Psoas muscle (tissue), 8 donors: ENCODE results near the gene KRTCAP2. TPM values are rescaled to one million over a fixed set of nuclear protein-coding genes. Genes with fewer than 3 reads are reported as not detected.
"Not testable (repeated sequence)": the region's sequence is repeated elsewhere in the genome, so short reads cannot be mapped to it uniquely, and the experiment has no call there.

ENCODE experiments used
- ATAC-seq, 4 donors: fragments of 200-7000 bp; cut with Tn5 transposase; one replicate each; pipeline ENCODE4 v1.9.1; 2020; ENCODE audit warnings: moderate library complexity in 3 of 4, mild to moderate bottlenecking in 2 of 4
- DNase-seq, 2 donors: peaks; one replicate each; pipeline ENCODE4 v3.0.0-alpha.2; 2020
- H3K27ac ChIP-seq: fragments of 200-600 bp; one replicate; pipeline ENCODE4 v1.8.0; 2022
- H3K27me3 ChIP-seq, 3 donors: fragments of 200-600 bp in 1 of 3; one replicate each; pipeline versions ENCODE4 v1.6.1 to v1.8.0; 2013 to 2022; ENCODE audit warnings: low read length in 2 of 3, mild to moderate bottlenecking in 2 of 3, moderate library complexity in 1 of 3; ENCODE audit not compliant: insufficient read depth in 3 of 3
- H3K36me3 ChIP-seq, 2 donors: fragments of 200-600 bp in 1 of 2; one replicate each; pipeline versions ENCODE4 v1.6.1 to v1.8.0; 2013 to 2022; ENCODE audit warnings: low read depth in 1 of 2, mild to moderate bottlenecking in 1 of 2, moderate library complexity in 1 of 2; ENCODE audit not compliant: insufficient read depth in 1 of 2
- H3K4me1 ChIP-seq: fragments of 200-600 bp; one replicate; pipeline ENCODE4 v1.8.0; 2022
- H3K4me3 ChIP-seq: fragments of 200-600 bp; one replicate; pipeline ENCODE4 v1.8.0; 2022; ENCODE audit warnings: mild to moderate bottlenecking
- H3K9me3 ChIP-seq: fragments of 200-600 bp; one replicate; pipeline ENCODE4 v1.8.0; 2022
- WGBS, 3 donors: extraction: QIAGEN DNeasy Blood & Tissue Kit; methylation state at CpG; one replicate each; pipeline versions ENCODE4 v1.1.6 to v1.1.7; 2013; 5-methylcytosine and 5-hydroxymethylcytosine counted together
- intact Hi-C, 2 donors: fragments of 100-400 bp; cut with DNase I; formaldehyde crosslinking; loops; one replicate each; pipeline versions ENCODE4 v1.11.0 to v1.14.2; 2022
- polyA plus RNA-seq, 3 donors: library from polyadenylated mRNA; stranded (reverse); fragments of 200-250 nt; gene quantifications; one replicate each; pipeline ENCODE4 v1.2.3, GENCODE V29; 2013
- total RNA-seq, 4 donors: library from RNA; stranded (reverse); fragmentation: NEBNext Ultra II Directional in 2 of 4; extraction: Animal tissue kit (Norgen Biotek cat#: 25700) in 2 of 4; gene quantifications; one replicate each; pipeline versions ENCODE4 v1.2.1 to v1.2.4, GENCODE V29; 2021 to 2023
- TF ChIP-seq, protein P1 (sequence below): fragments of 200-600 bp; IDR thresholded peaks from one replicate; pipeline ENCODE4 v1.8.0; 2022; ENCODE audit warnings: antibody characterized with exemption
- donor health status: healthy with polysubstance abuse.
- donor health status: DM: no; HTN: no; CAD: no; lungs with moderate emphysema.
- donor health status: Bipolar disorder and iron deficiency.
- donor health status: healthy.
- donor health status: DM: yes; HTN: yes; CAD: no.
- donor health status: DM: no; HTN: no; CAD: no.
- donor health status: DM: no; HTN: no; CAD: no.
- donor health status: DM: yes; HTN: yes; CAD: no.

The KRTCAP2 gene
- total and polyA plus RNA-seq, 7 donors: 115 to 171 (median 137) TPM

- WGBS, 3 donors: 60 to 74% (median 67%) methylated on average over 20 of the region's 20 CpGs
- TF ChIP-seq, protein P1, sequence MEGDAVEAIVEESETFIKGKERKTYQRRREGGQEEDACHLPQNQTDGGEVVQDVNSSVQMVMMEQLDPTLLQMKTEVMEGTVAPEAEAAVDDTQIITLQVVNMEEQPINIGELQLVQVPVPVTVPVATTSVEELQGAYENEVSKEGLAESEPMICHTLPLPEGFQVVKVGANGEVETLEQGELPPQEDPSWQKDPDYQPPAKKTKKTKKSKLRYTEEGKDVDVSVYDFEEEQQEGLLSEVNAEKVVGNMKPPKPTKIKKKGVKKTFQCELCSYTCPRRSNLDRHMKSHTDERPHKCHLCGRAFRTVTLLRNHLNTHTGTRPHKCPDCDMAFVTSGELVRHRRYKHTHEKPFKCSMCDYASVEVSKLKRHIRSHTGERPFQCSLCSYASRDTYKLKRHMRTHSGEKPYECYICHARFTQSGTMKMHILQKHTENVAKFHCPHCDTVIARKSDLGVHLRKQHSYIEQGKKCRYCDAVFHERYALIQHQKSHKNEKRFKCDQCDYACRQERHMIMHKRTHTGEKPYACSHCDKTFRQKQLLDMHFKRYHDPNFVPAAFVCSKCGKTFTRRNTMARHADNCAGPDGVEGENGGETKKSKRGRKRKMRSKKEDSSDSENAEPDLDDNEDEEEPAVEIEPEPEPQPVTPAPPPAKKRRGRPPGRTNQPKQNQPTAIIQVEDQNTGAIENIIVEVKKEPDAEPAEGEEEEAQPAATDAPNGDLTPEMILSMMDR: no peak
- Histone ChIP-seq H3K36me3 (no peaks in the 10 kb centered on the region), H3K27me3 (no peaks in the 10 kb centered on the region), H3K4me1 (peaks cover 21% of the 10 kb centered on the region), H3K4me3 (no peak overlapping the region), H3K27ac (peak overlapping the region; percentile 71), H3K9me3 (no peaks in the 10 kb centered on the region)
- DNase-seq: peak; percentile 70 to 86
- peak; percentile 63 to 76 (median 71) for ATAC-seq
- intact Hi-C loops: no loop called here
Observed at GRCh38 chr1:155196893-155197638, 24.0 kb upstream of the KRTCAP2 start.

DNA sequence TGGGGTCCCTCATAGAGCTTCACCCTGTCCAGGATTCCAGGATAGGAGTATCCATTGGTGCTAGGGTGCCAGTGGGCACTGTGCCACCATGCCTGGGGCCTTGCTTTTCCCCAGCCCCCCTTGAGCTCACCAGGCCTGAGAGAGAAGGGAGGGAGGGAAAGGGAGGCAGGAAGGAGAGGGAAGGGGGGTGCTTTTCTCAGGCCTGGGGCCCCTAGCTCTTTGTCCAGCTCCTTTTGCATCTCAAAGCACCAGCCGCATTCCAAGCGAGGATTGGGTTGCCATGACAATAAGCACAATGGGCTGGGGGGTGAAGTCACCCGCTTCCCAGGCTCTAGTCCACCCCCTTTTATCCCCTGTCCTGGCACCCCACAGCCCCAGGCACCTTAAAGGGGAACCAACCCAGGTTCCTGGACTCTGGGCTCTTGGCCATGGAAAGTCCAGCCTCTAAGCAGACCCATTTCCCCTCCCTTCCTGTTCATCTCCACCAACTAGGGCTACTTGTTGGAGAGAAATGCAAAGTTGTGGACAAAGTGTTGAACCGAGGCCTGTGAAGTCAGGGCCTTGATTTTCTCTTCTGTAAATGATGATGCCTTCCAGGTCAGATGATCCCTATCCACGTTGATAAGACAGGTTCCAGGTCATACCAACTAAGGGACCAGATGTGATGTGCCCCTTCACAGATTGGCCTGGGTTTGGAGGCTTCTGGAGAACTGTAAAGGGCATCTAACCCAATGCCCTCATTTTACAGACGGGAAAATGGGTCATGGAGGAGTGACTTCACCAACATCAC, 23.2 kb upstream of the KRTCAP2 start:
- DNase-seq (peak in 1 of 2 donors; percentile 60), ATAC-seq (no peak)
- H3K36me3 ChIP-seq: no peaks in the 10 kb centered on the region
- intact Hi-C loops: no loop called here
- whole genome bisulfite sequencing, 3 donors: 77 to 83% (median 81%) methylated on average over 6 of the region's 6 CpGs
- TF ChIP-seq, protein P1: no peak
- no peaks in the 10 kb centered on the region for H3K9me3 ChIP-seq
- no peak overlapping the region for H3K27ac ChIP-seq
- no peaks in the 10 kb centered on the region for H3K27me3 ChIP-seq
- no peak overlapping the region for H3K4me3 ChIP-seq
- peaks cover 21% of the 10 kb centered on the region for H3K4me1 ChIP-seq

DNA sequence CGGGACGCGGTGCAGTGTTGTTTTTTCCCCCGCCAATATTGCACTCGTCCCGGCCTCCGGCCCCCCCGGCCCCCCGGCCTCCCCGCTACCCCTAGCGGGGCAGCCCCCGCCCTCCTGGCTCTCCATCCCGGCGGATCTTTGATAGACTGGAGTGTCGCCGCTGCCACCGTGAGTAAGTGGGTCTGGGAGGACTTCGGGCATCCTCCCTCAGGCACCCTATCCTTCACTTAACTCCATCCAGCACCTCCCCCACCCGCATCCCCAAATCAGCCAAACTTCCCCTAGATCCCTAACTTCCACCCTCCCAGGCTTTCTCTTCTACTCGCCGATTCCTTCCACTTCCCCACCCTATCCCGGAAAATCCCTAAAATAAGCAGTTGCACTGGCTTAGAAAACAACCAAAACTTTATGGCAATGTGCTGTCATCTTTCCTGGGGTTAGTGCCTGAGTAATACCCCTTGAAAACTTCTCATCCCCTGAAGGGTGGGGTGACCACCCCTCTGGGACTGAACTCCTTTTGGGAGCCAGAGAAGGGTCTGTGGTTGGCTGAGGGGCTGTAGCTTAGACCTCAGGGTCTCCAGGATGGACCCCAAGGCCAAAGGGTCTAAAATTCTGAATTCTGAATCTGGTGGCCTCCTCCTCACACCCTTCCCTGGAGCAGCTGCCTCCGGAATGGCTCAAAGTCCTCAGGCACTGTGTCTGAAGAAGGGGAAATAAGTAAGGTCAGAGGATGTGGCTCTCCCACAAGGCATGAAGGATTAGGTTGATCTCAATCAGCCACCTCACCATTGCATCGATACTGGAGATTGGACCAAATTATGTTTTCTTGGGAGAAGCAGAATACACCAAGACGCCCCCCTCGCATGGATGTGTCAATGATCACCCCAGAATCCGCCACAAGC, 22.3 kb upstream of the KRTCAP2 start:
- Histone ChIP-seq H3K36me3 (no peaks in the 10 kb centered on the region), H3K4me1 (peaks cover 21% of the 10 kb centered on the region), H3K27me3 (no peaks in the 10 kb centered on the region), H3K9me3 (no peaks in the 10 kb centered on the region), H3K4me3 (peak overlapping the region; percentile 71), H3K27ac (no peak overlapping the region)
- intact Hi-C loops: no loop called here
- DNase-seq: peak in 1 of 2 donors; percentile 64
- TF ChIP-seq, protein P1: no peak
- WGBS, 3 donors: 23 to 31% (median 24%) methylated on average over 25 to 27 of the region's 27 CpGs
- no peak for ATAC-seq

DNA sequence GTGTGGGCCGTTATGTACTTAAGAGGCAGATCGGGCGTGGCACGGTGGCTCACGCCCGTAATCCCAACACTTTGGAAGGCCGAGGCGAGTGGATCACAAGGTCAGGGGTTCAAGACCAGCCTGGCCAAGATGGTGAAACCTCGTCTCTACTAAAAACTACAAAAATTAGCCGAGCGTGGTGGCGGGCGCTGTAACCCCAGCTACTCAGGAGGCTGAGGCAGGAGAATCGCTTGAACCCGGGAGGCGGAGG, 20.8 kb upstream of the KRTCAP2 start:
- Histone ChIP-seq H3K4me3 (peak overlapping the region; percentile 71), H3K27ac (peak overlapping the region; percentile 60), H3K4me1 (peaks cover 21% of the 10 kb centered on the region)
- H3K36me3 ChIP-seq, H3K27me3 ChIP-seq, H3K9me3 ChIP-seq, ATAC-seq, DNase-seq, intact Hi-C loops: not testable (repeated sequence)
- WGBS, 3 donors: 7 to 11% (median 10%) methylated on average over 16 of the region's 16 CpGs
